H1 (cell line): ENCODE measurements around the gene SLIT3. TPM values are rescaled to one million over a fixed set of nuclear protein-coding genes. Genes with fewer than 3 reads are reported as not detected.

Experiments used
- EZH2 ChIP-seq: fragments of 200-600 bp; sonication (generic); IDR thresholded peaks from 2 replicates; pipeline ENCODE4 v1.7.1; 2012; ENCODE audit warnings: low read depth, mild to moderate bottlenecking, moderate library complexity, low read length, inconsistent platforms; ENCODE audit not compliant: severe bottlenecking
- RAD21 ChIP-seq, 2 experiments: IDR thresholded peaks in 1 of 2; conservative IDR thresholded peaks in 1 of 2; 2 replicates each; pipeline ENCODE4 v1.6.1; 2011; ENCODE audit warnings: low read depth in 2 of 2, low read length in 2 of 2, improper control_type of control experiment in 1 of 2, inconsistent platforms in 1 of 2, mild to moderate bottlenecking in 1 of 2, moderate library complexity in 1 of 2
- TCF12 ChIP-seq: IDR thresholded peaks from 2 replicates; pipeline ENCODE4 v1.6.1; 2011; ENCODE audit warnings: low read depth, mild to moderate bottlenecking, low read length
- polyA plus RNA-seq, 7 experiments: library from polyadenylated mRNA; depleted of rRNA in 3 of 7; stranded (reverse) in 5 of 7; unstranded in 2 of 7; fragments of >200 nt in 5 of 7; fragments of 200-250 nt in 2 of 7; gene quantifications; 1 replicate in 5 of 7; 2 replicates in 1 of 7; 4 replicates in 1 of 7; pipeline versions ENCODE4 v1.2.1 to v1.2.3, GENCODE V29; 2011 to 2013; ENCODE audit warnings: missing spikeins in 2 of 7, mixed read lengths in 2 of 7
- total RNA-seq: library from RNA; stranded (reverse); fragmentation: NEBNext Ultra II Directional; extraction: Animal tissue kit (Norgen Biotek cat#: 25700); gene quantifications from 2 replicates; pipeline ENCODE4 v1.2.1, GENCODE V29; 2021
- TF ChIP-seq, protein P1 (sequence below), 3 experiments: IDR thresholded peaks; 1 replicate in 2 of 3; 2 replicates in 1 of 3; pipeline versions ENCODE4 v1.5.1 to v1.6.1; 2011; ENCODE audit warnings: low read length in 3 of 3, mild to moderate bottlenecking in 3 of 3, inconsistent platforms in 2 of 3, low read depth in 1 of 3, moderate library complexity in 1 of 3; ENCODE audit not compliant: insufficient read depth in 1 of 3; ENCODE audit errors: control extremely low read depth in 1 of 3

Gene SLIT3
- total and polyA plus RNA-seq, 2 of the 8 experiments (the other 6 are each of a cell fraction or from before 2014, with no cell fraction given), result 1.1 to 1.2 TPM

DNA sequence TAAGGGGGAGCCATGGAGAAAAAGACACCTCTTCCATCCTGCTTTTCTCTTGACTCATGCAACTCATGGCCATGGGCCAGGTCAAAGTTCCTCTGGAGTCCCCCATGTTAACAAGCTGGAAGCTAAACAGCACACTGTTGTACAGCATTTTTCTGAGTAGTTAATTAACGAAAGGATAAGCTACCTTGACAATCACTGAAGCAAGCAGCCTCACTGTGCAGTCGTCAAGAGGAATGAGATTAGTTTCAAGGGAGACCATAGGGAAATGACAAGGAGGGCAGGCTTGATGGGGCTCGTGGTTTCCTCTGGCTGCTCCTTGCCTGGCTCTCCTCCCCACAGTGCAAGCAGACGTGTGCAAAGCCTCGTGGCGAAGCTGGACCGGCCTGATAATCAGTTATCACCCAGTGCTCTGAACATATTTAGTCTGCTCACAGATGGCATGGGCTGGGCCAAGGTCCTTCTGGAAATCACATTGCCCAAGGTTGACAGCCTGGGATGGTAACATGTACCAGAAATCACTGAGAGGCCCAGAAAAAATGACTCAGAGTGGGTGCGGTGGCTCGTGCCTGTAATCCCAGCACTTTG lies 209.5 kb downstream of the SLIT3 start (continued):
- no peak for TF ChIP-seq RAD21 (IDR thresholded peaks at IDR 0.05 in 1 of 2, conservative IDR thresholded peaks at IDR 0.05 in 1 of 2; ENCODE audit: low read depth in 2 of 2, low read length in 2 of 2)
- TF ChIP-seq, protein P1, sequence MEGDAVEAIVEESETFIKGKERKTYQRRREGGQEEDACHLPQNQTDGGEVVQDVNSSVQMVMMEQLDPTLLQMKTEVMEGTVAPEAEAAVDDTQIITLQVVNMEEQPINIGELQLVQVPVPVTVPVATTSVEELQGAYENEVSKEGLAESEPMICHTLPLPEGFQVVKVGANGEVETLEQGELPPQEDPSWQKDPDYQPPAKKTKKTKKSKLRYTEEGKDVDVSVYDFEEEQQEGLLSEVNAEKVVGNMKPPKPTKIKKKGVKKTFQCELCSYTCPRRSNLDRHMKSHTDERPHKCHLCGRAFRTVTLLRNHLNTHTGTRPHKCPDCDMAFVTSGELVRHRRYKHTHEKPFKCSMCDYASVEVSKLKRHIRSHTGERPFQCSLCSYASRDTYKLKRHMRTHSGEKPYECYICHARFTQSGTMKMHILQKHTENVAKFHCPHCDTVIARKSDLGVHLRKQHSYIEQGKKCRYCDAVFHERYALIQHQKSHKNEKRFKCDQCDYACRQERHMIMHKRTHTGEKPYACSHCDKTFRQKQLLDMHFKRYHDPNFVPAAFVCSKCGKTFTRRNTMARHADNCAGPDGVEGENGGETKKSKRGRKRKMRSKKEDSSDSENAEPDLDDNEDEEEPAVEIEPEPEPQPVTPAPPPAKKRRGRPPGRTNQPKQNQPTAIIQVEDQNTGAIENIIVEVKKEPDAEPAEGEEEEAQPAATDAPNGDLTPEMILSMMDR (IDR thresholded peaks at IDR 0.05; ENCODE audit: control extremely low read depth in 1 of 3, insufficient read depth in 1 of 3, low read depth in 1 of 3, low read length in 3 of 3), result no peak
- TF ChIP-seq TCF12, result no peak
- no peak for TF ChIP-seq EZH2
